Urinary bladder (tissue), 4 donors: Measurements from ENCODE around the gene OR8H3. TPM values are rescaled to one million over a fixed set of nuclear protein-coding genes. Genes with fewer than 3 reads are reported as not detected.
"Not testable (repeated sequence)": the region's sequence is repeated elsewhere in the genome, so short reads cannot be mapped to it uniquely, and the experiment has no call there.

Experiments
- DNase-seq: peaks from one replicate; pipeline ENCODE4 v3.0.0-alpha.2; 2015; ENCODE audit errors: extremely low spot score
- H3K27ac ChIP-seq: one replicate; pipeline ENCODE4 v1.5.1; 2013; ENCODE audit warnings: low read depth, mild to moderate bottlenecking, moderate library complexity
- H3K36me3 ChIP-seq: one replicate; pipeline ENCODE4 v1.6.1; 2013; ENCODE audit warnings: mild to moderate bottlenecking, moderate library complexity; ENCODE audit not compliant: insufficient read depth
- H3K4me1 ChIP-seq: one replicate; pipeline ENCODE4 v1.6.1; 2013; ENCODE audit warnings: mild to moderate bottlenecking, moderate library complexity; ENCODE audit not compliant: insufficient read depth
- H3K4me3 ChIP-seq: one replicate; pipeline ENCODE4 v1.5.1; 2013; ENCODE audit warnings: low read depth, low read length
- WGBS: extraction: QIAGEN DNeasy Blood & Tissue Kit; methylation state at CpG from one replicate; pipeline ENCODE4 v1.1.7; 2013; 5-methylcytosine and 5-hydroxymethylcytosine counted together
- polyA plus RNA-seq: library from polyadenylated mRNA; stranded (reverse); fragments of 200-250 nt; gene quantifications from one replicate; pipeline ENCODE4 v1.2.3, GENCODE V29; 2013
- total RNA-seq: library from RNA; depleted of rRNA; stranded (reverse); fragments of >200 nt; gene quantifications from one replicate; pipeline ENCODE4 v1.2.3, GENCODE V29; 2014
- donor health status: healthy with polysubstance abuse.
- donor health status: healthy.

The OR8H3 gene, protein sequence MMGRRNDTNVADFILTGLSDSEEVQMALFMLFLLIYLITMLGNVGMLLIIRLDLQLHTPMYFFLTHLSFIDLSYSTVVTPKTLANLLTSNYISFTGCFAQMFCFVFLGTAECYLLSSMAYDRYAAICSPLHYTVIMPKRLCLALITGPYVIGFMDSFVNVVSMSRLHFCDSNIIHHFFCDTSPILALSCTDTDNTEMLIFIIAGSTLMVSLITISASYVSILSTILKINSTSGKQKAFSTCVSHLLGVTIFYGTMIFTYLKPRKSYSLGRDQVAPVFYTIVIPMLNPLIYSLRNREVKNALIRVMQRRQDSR
- not detected for total RNA-seq
- not detected for polyA plus RNA-seq

- Histone ChIP-seq H3K27ac (no peak within 1 kb of the TSS), H3K4me1 (no peaks in the 10 kb centered on the region), H3K4me3 (no peak within 1 kb of the TSS), H3K36me3 (no peaks in the 10 kb centered on the region)
- WGBS, result 67% methylated on average over 6 of the region's 6 CpGs
- no peak for DNase-seq
Measured at GRCh38 chr11:56122073-56122472, at the start of gene OR8H3. Gene OR8H3, plus strand, starts transcription at chr11:56122373. Its CDS starts 0 bp downstream, at chr11:56122373.

DNA sequence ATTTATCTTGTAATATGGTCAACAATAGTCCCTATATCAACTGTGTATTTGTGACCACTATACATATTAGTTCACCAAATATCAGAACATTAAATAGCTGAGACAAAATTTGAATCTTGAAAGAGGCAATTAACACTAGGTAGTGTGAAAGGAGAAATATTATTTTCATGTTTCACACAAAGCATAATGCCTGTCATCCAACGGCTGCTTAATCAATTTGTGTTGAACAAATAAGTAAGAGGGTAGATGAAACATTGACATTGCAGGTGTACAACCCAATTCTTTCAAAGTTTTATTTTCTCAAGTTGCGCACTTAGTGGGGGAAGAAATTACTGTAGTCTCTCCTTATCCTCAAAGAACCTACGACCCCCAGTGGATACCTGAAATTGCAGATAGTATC, 32.5 kb upstream of the OR8H3 start:
- 73% methylated on average over 3 of the region's 3 CpGs for WGBS
- Histone ChIP-seq H3K4me3 (no peak overlapping the region), H3K36me3 (no peaks in the 10 kb centered on the region), H3K27ac (no peak overlapping the region), H3K4me1 (no peaks in the 10 kb centered on the region)
- no peak for DNase-seq

GRCh38 chr11:56093008-56093407, 29.2 kb upstream of the OR8H3 start, which contains the start of gene OR8I2:
Gene OR8I2, plus strand, starts transcription at chr11:56093308. Its CDS starts 0 bp downstream, at chr11:56093308.
- 62% methylated on average over 3 of the region's 3 CpGs for WGBS
- H3K4me3 ChIP-seq, result no peak within 1 kb of the TSS
- H3K4me1 ChIP-seq, result no peaks in the 10 kb centered on the region
- DNase-seq, result no peak
- no peaks in the 10 kb centered on the region for H3K36me3 ChIP-seq
- H3K27ac ChIP-seq, result no peak within 1 kb of the TSS

GRCh38 chr11:56103210-56103737, 18.9 kb upstream of the OR8H3 start, which contains the start of gene OR8H2:
Gene OR8H2, plus strand, starts transcription at chr11:56103687. Its CDS starts 1,356 bp downstream, at chr11:56105043.
- DNase-seq, result no peak
- Histone ChIP-seq H3K4me3 (no peak within 1 kb of the TSS), H3K27ac (no peak within 1 kb of the TSS), H3K36me3 (no peaks in the 10 kb centered on the region), H3K4me1 (no peaks in the 10 kb centered on the region)

GRCh38 chr11:56140151-56140661, 18.0 kb downstream of the OR8H3 start, which contains the start of gene OR8J3:
Gene OR8J3, minus strand, starts transcription at chr11:56140201. Its CDS starts 2,483 bp downstream, at chr11:56137718.
- DNase-seq, result no peak
- no peaks in the 10 kb centered on the region for H3K36me3 ChIP-seq
- H3K4me1 ChIP-seq, result no peaks in the 10 kb centered on the region
- H3K27ac ChIP-seq, result no peak within 1 kb of the TSS
- H3K4me3 ChIP-seq, result no peak within 1 kb of the TSS

DNA sequence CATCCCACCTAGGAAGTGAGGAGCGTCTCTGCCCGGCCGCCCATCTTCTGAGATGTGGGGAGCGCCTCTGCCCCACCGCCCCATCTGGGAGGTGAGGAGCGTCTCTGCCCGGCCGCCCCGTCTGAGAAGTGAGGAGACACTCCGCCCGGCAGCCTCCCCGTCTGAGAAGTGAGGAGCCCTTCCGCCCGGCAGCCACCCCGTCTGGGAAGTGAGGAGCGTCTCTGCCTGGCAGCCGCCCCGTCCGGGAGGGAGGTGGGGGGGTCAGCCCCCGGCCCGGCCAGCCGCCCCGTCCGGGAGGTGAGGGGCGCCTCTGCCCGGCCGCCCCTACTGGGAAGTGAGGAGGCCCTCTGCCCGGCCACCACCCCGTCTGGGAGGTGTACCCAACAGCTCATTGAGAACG, 21.5 kb downstream of the OR8H3 start:
- WGBS, result 90% methylated on average over 29 of the region's 30 CpGs
- H3K27ac ChIP-seq, H3K36me3 ChIP-seq, H3K4me1 ChIP-seq, DNase-seq, H3K4me3 ChIP-seq: not testable (repeated sequence)

GRCh38 chr11:56151376-56151775, 29.2 kb downstream of the OR8H3 start:
- H3K4me3 ChIP-seq, result no peak overlapping the region
- H3K27ac ChIP-seq, result no peak overlapping the region
- H3K4me1 ChIP-seq, result no peaks in the 10 kb centered on the region
- DNase-seq, result no peak
- H3K36me3 ChIP-seq, result no peaks in the 10 kb centered on the region
- 68% methylated on average over 1 of the region's 1 CpG for WGBS

GRCh38 chr11:56152333-56152732, 30.2 kb downstream of the OR8H3 start:
- H3K4me3 ChIP-seq, result no peak overlapping the region
- WGBS, result 90% methylated on average over 15 of the region's 15 CpGs
- no peak overlapping the region for H3K27ac ChIP-seq
- no peak for DNase-seq
- no peaks in the 10 kb centered on the region for H3K4me1 ChIP-seq
- H3K36me3 ChIP-seq, result no peaks in the 10 kb centered on the region

DNA sequence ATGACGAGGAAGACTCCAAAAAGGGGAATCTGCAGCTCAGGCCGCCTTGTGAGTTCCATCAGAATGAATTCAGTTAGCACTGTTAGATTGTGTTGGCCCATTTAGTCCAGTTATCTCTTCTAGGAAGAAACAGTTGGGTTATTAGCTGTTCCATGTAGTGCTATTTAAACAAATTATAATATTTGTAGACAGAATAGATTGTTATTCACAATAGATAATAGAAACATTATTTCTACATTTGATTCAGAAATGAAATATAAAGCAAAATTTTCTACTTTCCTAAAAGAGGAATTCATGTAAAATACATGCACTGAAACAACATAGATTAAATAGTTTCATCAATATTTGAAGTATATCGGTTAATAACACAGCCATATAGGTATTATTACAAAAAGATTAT, 38.0 kb downstream of the OR8H3 start, which contains the start of gene OR8K5:
TSS of gene OR8K5 (minus strand) at position 101 of the 400 bp plus-strand sequence. CDS start at position 101, 0 bp downstream.
- Histone ChIP-seq H3K4me3 (no peak within 1 kb of the TSS), H3K27ac (no peak within 1 kb of the TSS), H3K4me1 (no peaks in the 10 kb centered on the region), H3K36me3 (no peaks in the 10 kb centered on the region)
- WGBS, result 78% methylated on average over 3 of the region's 3 CpGs
- DNase-seq, result no peak

DNA sequence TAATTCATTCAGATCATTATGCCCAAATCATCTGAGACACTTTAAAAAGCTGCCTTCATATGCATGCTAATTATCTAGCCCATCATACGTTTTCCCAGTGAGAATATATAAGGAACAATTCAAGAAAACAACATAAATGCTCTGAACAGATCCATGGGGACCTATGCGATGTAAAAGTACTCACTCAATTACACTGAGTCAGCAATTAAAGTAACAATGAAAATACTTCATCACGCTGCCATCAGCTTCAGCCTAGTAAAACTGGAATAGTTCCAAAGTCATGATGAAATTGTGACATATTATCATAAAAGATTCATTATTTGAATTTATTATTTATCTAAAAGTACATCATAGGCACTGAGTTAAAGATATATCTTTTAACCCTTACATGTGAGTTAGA, 41.6 kb downstream of the OR8H3 start:
- H3K4me1 ChIP-seq, result no peaks in the 10 kb centered on the region
- WGBS, result 64% methylated on average over 3 of the region's 3 CpGs
- no peak overlapping the region for H3K4me3 ChIP-seq
- no peaks in the 10 kb centered on the region for H3K36me3 ChIP-seq
- DNase-seq, result no peak
- H3K27ac ChIP-seq, result no peak overlapping the region

GRCh38 chr11:56172256-56172830, 50.2 kb downstream of the OR8H3 start:
- no peak overlapping the region for H3K27ac ChIP-seq
- H3K4me3 ChIP-seq, result no peak overlapping the region
- 55% methylated on average over 3 of the region's 3 CpGs for WGBS
- no peaks in the 10 kb centered on the region for H3K36me3 ChIP-seq
- no peak for DNase-seq
- no peaks in the 10 kb centered on the region for H3K4me1 ChIP-seq
